H9 (cell line): ENCODE results near the gene CABP4. TPM values are rescaled to one million over a fixed set of nuclear protein-coding genes. Genes with fewer than 3 reads are reported as not detected.

Experiments
- DNase-seq: peaks from one replicate; pipeline ENCODE4 v3.0.0-alpha.2; 2017
- H2AFZ ChIP-seq: one replicate; pipeline ENCODE4 v1.6.1; 2013; ENCODE audit warnings: mild to moderate bottlenecking, low read length, control low read depth, moderate library complexity
- H2AK5ac ChIP-seq: 2 replicates; pipeline ENCODE4 v1.6.1; 2013; ENCODE audit warnings: low read length, control low read depth, mixed read lengths; ENCODE audit not compliant: insufficient read length
- H2BK120ac ChIP-seq: one replicate; pipeline ENCODE4 v1.6.1; 2013; ENCODE audit warnings: low read depth, mild to moderate bottlenecking, low read length, control low read depth, inconsistent platforms; ENCODE audit not compliant: poor library complexity, severe bottlenecking
- H2BK12ac ChIP-seq: 2 replicates; pipeline ENCODE4 v1.6.1; 2013; ENCODE audit warnings: low read length, control low read depth, mixed read lengths, low read depth; ENCODE audit not compliant: insufficient read length
- H2BK15ac ChIP-seq: 2 replicates; pipeline ENCODE4 v1.6.1; 2013; ENCODE audit warnings: low read depth, low read length, control low read depth
- H2BK20ac ChIP-seq: one replicate; pipeline ENCODE4 v1.6.1; 2013; ENCODE audit warnings: low read depth, mild to moderate bottlenecking, low read length, control low read depth, inconsistent platforms; ENCODE audit not compliant: poor library complexity, severe bottlenecking
- H2BK5ac ChIP-seq: 2 replicates; pipeline ENCODE4 v1.6.1; 2013; ENCODE audit warnings: low read length, control low read depth, mixed read lengths; ENCODE audit not compliant: insufficient read length
- H3K14ac ChIP-seq: 2 replicates; pipeline ENCODE4 v1.6.1; 2013; ENCODE audit warnings: low read length, control low read depth; ENCODE audit not compliant: insufficient read depth
- H3K18ac ChIP-seq: 2 replicates; pipeline ENCODE4 v1.6.1; 2013; ENCODE audit warnings: low read depth, mild to moderate bottlenecking, mixed read lengths, low read length, control low read depth; ENCODE audit not compliant: insufficient read length
- H3K23ac ChIP-seq: 2 replicates; pipeline ENCODE4 v1.6.1; 2013; ENCODE audit warnings: low read length, control low read depth, mixed read lengths, low read depth; ENCODE audit not compliant: insufficient read length
- H3K23me2 ChIP-seq: 2 replicates; pipeline ENCODE4 v1.6.1; 2013; ENCODE audit warnings: low read depth, mild to moderate bottlenecking, mixed read lengths, low read length, control low read depth; ENCODE audit not compliant: insufficient read length, poor library complexity, severe bottlenecking
- H3K27ac ChIP-seq: 2 replicates; pipeline ENCODE4 v1.5.1; 2013; ENCODE audit warnings: low read length, control low read depth, mixed read lengths, low read depth; ENCODE audit not compliant: insufficient read length
- H3K27me3 ChIP-seq: 2 replicates; pipeline ENCODE4 v1.6.1; 2013; ENCODE audit warnings: low read length, control low read depth, inconsistent platforms; ENCODE audit not compliant: insufficient read depth
- H3K4ac ChIP-seq: 2 replicates; pipeline ENCODE4 v1.6.1; 2013; ENCODE audit warnings: low read depth, mild to moderate bottlenecking, control low read depth, inconsistent platforms, low read length, moderate library complexity
- H3K4me1 ChIP-seq: 2 replicates; pipeline ENCODE4 v1.6.1; 2013; ENCODE audit warnings: low read length, control low read depth, inconsistent platforms; ENCODE audit not compliant: insufficient read depth
- H3K4me2 ChIP-seq: 2 replicates; pipeline ENCODE4 v1.6.1; 2013; ENCODE audit warnings: low read length, control low read depth, mixed read lengths; ENCODE audit not compliant: insufficient read length, insufficient read depth
- H3K56ac ChIP-seq: 2 replicates; pipeline ENCODE4 v1.6.1; 2013; ENCODE audit warnings: low read depth, mild to moderate bottlenecking, mixed read lengths, low read length, control low read depth; ENCODE audit not compliant: insufficient read length
- H3K79me1 ChIP-seq: 2 replicates; pipeline ENCODE4 v1.6.1; 2013; ENCODE audit warnings: low read depth, mild to moderate bottlenecking, moderate library complexity, low read length, control low read depth, inconsistent platforms; ENCODE audit not compliant: insufficient read depth, poor library complexity, severe bottlenecking
- H3K79me2 ChIP-seq: 2 replicates; pipeline ENCODE4 v1.6.1; 2013; ENCODE audit warnings: low read length, control low read depth, inconsistent platforms; ENCODE audit not compliant: insufficient read depth
- H3K9ac ChIP-seq: 2 replicates; pipeline ENCODE4 v1.6.1; 2013; ENCODE audit warnings: low read length, control low read depth, mixed read lengths; ENCODE audit not compliant: insufficient read length; ENCODE audit errors: extremely low read depth
- H3K9me3 ChIP-seq: one replicate; pipeline ENCODE4 v1.6.1; 2013; ENCODE audit warnings: low read depth, low read length, inconsistent platforms; ENCODE audit not compliant: control insufficient read depth
- H3T11ph ChIP-seq: one replicate; pipeline ENCODE4 v1.6.1; 2013; ENCODE audit warnings: mild to moderate bottlenecking, low read length, control low read depth, inconsistent platforms
- H4K20me1 ChIP-seq: one replicate; pipeline ENCODE4 v1.6.1; 2013; ENCODE audit not compliant: control insufficient read depth, insufficient read length, insufficient read depth
- H4K5ac ChIP-seq: 2 replicates; pipeline ENCODE4 v1.6.1; 2013; ENCODE audit warnings: low read depth, mild to moderate bottlenecking, mixed read lengths, low read length, control low read depth; ENCODE audit not compliant: insufficient read length
- H4K8ac ChIP-seq: replicated peaks from 2 replicates; pipeline ENCODE4 v1.6.1; 2013; ENCODE audit warnings: low read length, control low read depth, mixed read lengths, low read depth; ENCODE audit not compliant: insufficient read length
- H4K91ac ChIP-seq: 2 replicates; pipeline ENCODE4 v1.6.1; 2013; ENCODE audit warnings: low read depth, mild to moderate bottlenecking, moderate library complexity, mixed read lengths, low read length, control low read depth; ENCODE audit not compliant: insufficient read length
- H3K27ac Mint-ChIP-seq, 3 experiments: 2 replicates in 2 of 3; 3 replicates in 1 of 3; pipeline ENCODE4 v1.8.0; 2020 to 2021; ENCODE audit warnings: mixed read lengths in 3 of 3, mild to moderate bottlenecking in 1 of 3, moderate library complexity in 1 of 3
- H3K27me3 Mint-ChIP-seq: 2 replicates; pipeline ENCODE4 v1.8.0; 2021; ENCODE audit warnings: low read depth, mild to moderate bottlenecking, moderate library complexity, mixed read lengths
- H3K36me3 Mint-ChIP-seq, 3 experiments: 2 replicates in 2 of 3; 3 replicates in 1 of 3; pipeline ENCODE4 v1.8.0; 2020 to 2021; ENCODE audit warnings: low read depth in 3 of 3, mixed read lengths in 3 of 3; ENCODE audit not compliant: insufficient read depth in 1 of 3
- H3K4me1 Mint-ChIP-seq, 2 experiments: 2 replicates each; pipeline ENCODE4 v1.8.0; 2020; ENCODE audit warnings: mixed read lengths in 2 of 2
- H3K4me3 Mint-ChIP-seq, 2 experiments: 2 replicates in 1 of 2; 3 replicates in 1 of 2; pipeline ENCODE4 v1.8.0; 2020 to 2021; ENCODE audit warnings: mild to moderate bottlenecking in 2 of 2, mixed read lengths in 2 of 2, moderate library complexity in 1 of 2
- H3K9me3 Mint-ChIP-seq, 2 experiments: 2 replicates in 1 of 2; 3 replicates in 1 of 2; pipeline ENCODE4 v1.8.0; 2020; ENCODE audit warnings: mild to moderate bottlenecking in 2 of 2, mixed read lengths in 2 of 2, moderate library complexity in 1 of 2
- WGBS: extraction: QIAGEN DNeasy Blood & Tissue Kit; methylation state at CpG from one replicate; pipeline ENCODE4 v1.1.7; 2013; ENCODE audit warnings: missing lambda C conversion rate, low lambda C conversion rate, mixed read lengths; ENCODE audit not compliant: insufficient read length; ENCODE audit errors: extremely low coverage; 5-methylcytosine and 5-hydroxymethylcytosine counted together
- total RNA-seq: library from RNA; stranded (reverse); gene quantifications from 2 replicates; pipeline ENCODE4 v1.2.1, GENCODE V29; 2021
- TF ChIP-seq, protein P1 (sequence below): fragments of 200-600 bp; sonication (generic); conservative IDR thresholded peaks from 3 replicates; pipeline ENCODE4 v1.8.0; 2021; ENCODE audit warnings: antibody characterized with exemption, mild to moderate bottlenecking

Gene CABP4
- total RNA-seq, 1 experiment from 2014 or later: not detected

DNA sequence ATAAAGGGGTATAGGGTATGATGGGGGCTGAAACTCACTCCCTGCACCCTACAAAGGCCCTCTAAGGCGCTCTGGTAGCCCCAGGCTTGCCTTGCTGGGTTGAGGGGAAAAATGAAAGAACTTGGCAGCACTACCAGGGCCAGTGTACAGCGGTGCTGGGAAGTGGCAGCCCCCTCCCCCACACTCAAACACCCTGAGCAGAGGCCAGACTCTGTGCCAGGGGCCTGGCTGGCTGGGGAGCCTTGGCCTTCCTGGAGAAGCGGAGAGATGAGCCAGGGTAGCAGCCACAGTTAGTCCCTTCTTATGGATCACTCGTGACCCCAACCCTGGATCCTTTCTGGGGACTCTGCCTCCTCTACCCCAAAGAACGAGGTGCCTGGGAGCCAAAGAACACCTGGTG lies 11.2 kb downstream of the CABP4 start:
- Histone ChIP-seq H2BK5ac (no peak overlapping the region), H2BK120ac (no peak overlapping the region), H3K79me2 (no peaks in the 10 kb centered on the region), H3K4ac (no peak overlapping the region), H3K27ac (no peak overlapping the region), H3T11ph (no peak overlapping the region), H3K9ac (no peak overlapping the region), H3K4me1 (no peaks in the 10 kb centered on the region; the same call in 1 of the 2 replicates), H3K4me2 (no peak overlapping the region), H4K5ac (no peak overlapping the region), H3K79me1 (no peaks in the 10 kb centered on the region), H3K18ac (no peak overlapping the region), H3K9me3 (no peaks in the 10 kb centered on the region), H4K20me1 (no peaks in the 10 kb centered on the region), H3K23ac (no peak overlapping the region), H2AK5ac (no peak overlapping the region), H3K56ac (no peak overlapping the region), H3K27me3 (no peaks in the 10 kb centered on the region), H4K91ac (no peak overlapping the region), H4K8ac (no peak overlapping the region), H2AFZ (no peak overlapping the region), H2BK20ac (no peak overlapping the region), H3K14ac (no peak overlapping the region), H2BK15ac (no peak overlapping the region), H3K23me2 (peaks cover 12% of the 10 kb centered on the region), H2BK12ac (no peak overlapping the region)
- H3K27ac Mint-ChIP-seq: peak overlapping the region in 1 of 3 experiments; percentile 35; a peak in 1 of 7 replicates
- H3K9me3 Mint-ChIP-seq: no peaks in the 10 kb centered on the region
- DNase-seq: no peak
- no CpG with 5 or more reads among the region's 5 CpGs for WGBS
- peak overlapping the region; percentile 10 to 26; a peak in 3 of 5 replicates for H3K4me3 Mint-ChIP-seq
- TF ChIP-seq, protein P1, sequence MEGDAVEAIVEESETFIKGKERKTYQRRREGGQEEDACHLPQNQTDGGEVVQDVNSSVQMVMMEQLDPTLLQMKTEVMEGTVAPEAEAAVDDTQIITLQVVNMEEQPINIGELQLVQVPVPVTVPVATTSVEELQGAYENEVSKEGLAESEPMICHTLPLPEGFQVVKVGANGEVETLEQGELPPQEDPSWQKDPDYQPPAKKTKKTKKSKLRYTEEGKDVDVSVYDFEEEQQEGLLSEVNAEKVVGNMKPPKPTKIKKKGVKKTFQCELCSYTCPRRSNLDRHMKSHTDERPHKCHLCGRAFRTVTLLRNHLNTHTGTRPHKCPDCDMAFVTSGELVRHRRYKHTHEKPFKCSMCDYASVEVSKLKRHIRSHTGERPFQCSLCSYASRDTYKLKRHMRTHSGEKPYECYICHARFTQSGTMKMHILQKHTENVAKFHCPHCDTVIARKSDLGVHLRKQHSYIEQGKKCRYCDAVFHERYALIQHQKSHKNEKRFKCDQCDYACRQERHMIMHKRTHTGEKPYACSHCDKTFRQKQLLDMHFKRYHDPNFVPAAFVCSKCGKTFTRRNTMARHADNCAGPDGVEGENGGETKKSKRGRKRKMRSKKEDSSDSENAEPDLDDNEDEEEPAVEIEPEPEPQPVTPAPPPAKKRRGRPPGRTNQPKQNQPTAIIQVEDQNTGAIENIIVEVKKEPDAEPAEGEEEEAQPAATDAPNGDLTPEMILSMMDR: no peak
- H3K4me1 Mint-ChIP-seq: peaks cover 20 to 25% of the 10 kb centered on the region in 2 experiments
- H3K36me3 Mint-ChIP-seq: peaks cover 0 to 4% (median 0%) of the 10 kb centered on the region in 3 experiments; a peak in 2 of 7 replicates
- H3K27me3 Mint-ChIP-seq: peaks cover 5% of the 10 kb centered on the region
